Stimulated activated CD4-positive, alpha-beta T cell treated with anti-CD3 and anti-CD28 coated beads, Interleukin-4, amount 100 ng/mL, for 4 hours (primary cell): Measurements from ENCODE around the gene NPLOC4.

ENCODE experiments used
- DNase-seq, 2 experiments: peaks; one replicate each; pipeline ENCODE4 v3.0.0-alpha.2; 2020

The NPLOC4 gene

DNA sequence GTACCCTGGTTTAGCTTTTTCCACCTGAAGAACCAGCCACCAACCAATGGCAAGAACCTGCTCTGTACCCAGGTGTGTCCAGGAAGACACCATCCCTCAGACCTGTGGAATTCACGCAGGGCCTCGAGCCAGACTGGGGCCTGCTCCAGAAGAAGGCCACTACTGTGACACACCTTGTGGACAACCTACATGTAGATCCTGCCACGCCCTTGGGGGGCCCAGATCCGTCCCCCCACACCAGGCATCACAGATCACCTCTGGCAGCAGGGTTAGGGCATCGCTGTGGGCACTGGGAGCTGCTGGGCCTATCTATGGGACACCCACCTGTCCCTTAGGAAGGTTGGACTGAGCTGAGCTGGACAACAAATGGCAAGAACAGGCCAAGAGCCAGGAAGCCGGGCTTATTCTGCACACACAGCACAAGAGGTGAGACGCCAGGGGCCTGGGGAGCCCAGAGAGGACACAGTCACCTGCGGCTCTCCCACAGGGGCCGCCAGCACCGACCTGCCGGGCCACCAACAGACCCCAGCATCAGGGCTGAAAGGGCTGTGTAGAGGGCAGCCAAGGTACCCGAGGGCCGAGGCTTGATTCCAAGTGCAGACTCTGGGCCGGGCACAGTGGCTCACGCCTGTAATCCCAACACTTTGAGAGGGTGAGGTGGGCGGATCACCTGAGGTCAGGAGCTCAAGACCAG lies 92.5 kb downstream of the NPLOC4 start:
- no peak for DNase-seq

DNA sequence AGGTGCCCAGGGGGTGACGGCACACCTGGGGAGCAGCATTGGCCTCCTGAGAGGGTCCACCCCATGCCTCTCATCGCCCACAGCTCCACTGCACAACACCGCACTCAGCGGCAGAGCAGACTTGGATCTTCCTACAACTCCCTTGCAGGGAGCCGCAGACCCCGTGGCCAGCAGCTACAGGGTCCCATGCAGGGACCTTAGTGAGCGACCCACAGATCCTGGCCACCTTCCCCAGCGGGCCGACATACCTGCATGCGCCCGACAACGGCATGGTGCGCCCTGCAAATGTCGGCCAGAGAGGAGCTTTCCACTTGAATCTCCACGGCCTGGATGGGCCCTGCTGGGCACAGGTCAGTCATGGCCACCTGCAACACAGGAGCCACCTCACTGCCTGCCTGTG lies 93.2 kb downstream of the NPLOC4 start:
- DNase-seq, result no peak

DNA sequence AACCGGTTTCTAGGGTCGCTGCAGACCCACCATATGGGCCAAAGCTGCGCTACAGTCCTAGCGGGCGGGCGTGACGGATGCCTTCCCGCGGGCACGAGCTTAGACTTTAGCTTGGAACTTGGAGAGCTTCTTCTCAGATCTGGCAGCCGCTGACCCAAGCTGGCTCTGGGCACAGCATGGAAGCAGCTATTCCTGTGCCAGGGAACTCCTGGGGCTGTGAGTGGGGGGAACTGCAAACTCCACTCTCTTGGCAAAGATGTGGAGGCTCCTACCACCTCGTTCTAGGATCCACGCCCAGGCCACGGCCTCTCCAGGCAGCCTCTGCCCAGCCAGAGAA lies 93.6 kb downstream of the NPLOC4 start:
- DNase-seq, result no peak

DNA sequence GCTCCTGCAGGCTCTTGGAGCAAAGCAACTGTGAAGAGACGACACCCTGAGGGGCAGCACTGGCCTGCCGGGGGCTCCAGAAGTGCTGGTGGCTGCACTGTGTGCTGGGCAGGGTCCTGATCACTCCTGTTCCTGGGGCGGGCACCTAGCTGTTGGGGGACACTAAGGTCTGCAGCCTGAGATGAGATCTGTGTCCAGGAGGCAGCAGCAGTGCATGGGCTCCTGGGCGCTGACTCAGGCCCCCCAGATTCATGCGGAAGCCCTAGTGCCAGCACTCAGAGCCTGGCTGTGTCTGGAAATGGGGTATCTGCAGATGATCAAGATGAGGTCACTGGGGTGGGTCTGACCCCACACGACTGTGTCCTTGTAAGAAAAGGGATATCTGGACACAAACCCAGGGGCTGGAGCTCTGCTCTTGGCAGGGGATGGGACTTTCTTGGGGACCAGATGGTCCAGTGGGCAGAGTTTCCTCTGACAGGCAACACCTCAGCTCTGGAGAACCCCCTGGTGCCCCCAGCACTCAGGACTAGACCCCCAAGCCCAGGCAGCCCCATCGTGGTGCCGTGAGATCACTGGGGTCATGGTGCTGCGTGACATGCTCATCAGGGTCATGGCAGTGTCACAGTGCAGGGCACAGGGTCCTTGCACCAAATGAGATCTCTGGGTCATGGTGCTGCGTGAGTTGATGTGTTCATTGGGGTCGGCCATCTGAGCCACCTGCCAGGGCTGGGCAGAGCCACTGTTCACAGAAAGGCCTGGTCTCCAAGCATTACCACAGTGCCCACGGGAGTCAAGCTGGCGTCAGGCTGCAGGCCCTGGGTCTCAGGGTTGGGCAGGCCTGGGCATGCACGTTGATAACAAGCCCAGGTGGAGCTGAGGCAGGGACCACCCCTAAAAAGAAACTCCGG lies 94.2 kb downstream of the NPLOC4 start:
- DNase-seq, result no peak

DNA sequence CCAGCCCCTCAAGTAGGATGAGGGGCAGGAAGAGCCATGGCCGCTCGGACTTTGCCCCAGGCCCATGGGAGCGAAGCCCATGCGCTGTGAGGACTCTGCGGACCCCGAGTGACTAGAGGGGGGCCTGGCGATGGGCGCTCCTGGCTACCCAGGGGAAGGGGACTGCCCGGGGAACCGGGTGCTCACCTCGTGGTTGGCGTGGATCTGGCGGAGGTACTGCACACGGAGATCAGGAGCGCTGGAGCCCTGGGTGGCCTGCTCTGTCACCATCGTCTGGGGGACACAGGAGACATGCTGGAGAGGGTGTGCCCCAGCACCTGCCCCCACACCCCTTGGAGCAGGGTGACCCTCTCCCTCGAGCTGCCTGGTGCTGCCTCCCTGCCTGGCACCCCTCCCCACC lies 95.8 kb downstream of the NPLOC4 start:
- no peak for DNase-seq

DNA sequence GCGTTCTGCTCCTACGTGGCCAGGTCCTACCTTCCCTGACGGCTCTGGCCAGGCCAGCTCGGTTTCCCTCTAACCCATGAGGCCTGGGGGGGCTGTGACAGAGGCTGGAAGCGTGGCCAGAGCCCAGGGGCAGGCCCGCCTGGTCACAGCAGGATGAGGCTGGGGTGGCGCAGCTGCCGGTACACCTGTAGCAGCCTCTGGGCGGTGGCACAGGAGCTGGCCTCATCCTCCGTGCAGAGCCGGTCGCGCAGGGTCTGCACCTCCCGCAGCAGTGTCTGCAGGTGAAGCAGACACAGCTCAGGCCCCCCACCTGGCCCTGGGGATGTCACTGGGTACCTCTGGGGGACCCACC lies 96.3 kb downstream of the NPLOC4 start:
- no peak for DNase-seq

DNA sequence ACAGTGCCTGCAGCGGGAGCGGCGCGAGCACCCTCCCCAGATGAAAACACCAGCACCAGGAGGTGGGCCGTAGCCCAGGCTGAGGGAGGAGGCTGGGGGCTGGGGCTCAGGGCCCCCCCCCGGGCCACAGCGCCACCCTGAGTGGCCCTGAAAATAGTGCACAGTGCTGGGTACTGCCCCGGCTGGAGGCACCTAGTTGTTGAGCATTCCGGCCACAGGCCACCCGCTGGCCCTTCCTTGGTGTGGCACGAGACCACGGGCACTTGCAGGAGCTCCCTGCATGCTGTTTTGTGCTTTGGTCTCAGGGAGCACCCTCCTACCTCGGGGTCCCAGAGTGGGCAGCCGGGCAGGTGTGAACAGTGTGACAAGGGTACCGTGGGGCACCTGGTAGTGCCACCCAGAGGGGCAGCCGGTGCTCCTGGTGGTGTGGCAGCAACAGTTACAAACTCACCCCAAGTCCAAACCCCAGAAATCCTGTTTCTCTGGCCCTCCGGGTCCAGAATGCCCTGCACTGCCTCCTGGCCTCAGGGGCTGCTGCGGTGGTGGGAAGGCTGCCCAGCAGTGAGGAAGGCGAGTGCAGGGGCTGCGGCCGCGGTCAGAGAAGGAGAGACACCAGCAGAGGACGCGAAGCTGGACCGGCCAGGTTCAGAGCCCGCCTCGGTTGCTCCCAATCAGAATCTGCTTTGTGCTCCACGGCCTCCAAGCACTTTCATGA lies 96.8 kb downstream of the NPLOC4 start:
- no peak for DNase-seq

DNA sequence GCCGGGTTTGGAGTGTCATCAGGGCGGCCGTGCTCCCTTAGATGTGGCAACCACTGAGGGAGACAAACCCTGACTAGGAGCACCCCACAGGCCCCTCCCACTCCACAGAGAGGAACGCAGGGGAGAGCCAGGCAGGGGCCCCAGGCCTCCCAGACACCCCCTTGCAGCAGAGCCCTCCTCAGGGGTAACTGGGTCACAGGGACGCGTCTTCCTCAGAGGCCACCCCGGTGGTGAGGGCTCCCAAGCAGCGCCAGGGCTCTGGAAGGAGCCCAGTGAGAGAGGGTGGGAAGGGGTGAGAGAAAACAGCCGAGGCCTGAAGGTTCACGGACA lies 97.4 kb downstream of the NPLOC4 start:
- no peak for DNase-seq

DNA sequence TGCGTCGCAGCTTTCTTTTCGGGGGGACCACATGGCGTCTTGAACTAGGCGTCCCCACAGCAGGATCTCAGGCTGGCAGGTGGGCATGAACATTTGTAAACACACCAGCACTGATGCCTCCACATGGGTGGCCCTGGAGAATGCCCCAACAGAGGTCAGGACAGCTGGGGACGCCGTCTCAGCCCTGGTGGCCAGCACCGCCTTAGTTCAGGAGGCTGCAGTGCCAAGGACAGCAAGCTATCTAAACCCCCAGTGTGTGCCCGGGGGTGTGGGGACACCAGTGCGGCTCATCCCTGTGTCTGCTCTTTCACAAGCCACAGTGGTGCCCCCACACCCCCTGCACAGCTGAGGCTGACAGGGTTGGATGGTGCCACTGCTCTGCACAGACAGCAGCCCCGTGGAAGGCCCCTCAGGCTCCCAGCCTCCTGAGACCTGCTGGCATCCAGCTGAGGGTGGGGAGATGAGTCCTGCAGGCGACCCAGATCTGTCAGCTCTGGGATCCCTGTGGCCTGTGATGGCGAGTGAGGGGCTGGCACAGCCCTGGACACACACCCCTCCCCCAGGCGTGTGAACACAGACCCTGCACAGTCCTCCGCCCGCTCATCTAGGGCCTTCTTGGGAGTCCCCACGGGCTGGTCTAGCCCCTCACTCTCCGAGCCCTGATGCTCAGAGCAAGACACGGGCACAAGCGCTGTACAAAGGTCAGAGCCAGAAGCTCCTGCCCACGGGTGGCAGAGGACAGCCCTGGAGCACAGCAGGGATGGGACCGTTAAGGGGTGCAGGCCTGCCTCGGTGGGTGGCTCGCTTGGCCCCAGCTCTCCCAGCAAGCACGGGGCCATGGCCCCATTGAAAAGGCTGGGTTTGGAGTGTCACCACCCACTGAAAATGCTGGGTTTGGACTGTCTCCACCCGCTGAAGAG lies 98.0 kb downstream of the NPLOC4 start:
- DNase-seq, result no peak

DNA sequence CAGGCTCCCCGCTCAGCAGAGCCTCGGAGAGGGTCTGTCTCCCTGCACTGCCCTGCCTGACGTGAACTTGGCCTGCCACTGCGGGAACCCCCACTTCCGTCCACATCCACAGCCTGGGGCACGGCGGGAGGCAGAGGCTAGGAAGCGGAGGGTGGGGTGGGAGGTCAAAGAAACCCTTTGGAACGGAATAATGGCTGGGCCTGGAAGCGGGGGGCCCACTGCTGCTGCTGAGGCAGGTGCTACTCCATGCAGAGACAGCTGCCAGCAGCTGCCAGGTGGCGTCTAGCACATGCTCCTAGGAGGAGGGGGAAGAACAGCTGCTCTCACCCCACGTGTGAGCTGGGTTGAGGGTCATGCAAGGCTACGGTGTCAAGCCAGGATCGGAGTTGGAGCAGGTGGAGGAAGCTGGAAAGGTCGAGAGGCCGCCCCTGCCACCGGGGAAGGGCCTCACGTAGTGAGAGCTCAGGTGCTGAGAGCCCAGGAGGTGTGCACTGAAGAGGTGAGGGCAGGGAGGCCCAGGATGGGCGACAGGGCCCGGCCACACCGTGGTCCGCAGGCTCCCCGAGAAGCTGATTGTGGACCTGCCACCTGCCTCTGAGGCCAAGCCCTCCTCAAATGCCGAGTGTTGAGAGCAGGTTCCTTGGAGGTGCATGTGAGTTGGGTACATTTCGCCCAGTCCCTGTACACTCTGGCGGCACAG lies 98.9 kb downstream of the NPLOC4 start:
- DNase-seq, result no peak

DNA sequence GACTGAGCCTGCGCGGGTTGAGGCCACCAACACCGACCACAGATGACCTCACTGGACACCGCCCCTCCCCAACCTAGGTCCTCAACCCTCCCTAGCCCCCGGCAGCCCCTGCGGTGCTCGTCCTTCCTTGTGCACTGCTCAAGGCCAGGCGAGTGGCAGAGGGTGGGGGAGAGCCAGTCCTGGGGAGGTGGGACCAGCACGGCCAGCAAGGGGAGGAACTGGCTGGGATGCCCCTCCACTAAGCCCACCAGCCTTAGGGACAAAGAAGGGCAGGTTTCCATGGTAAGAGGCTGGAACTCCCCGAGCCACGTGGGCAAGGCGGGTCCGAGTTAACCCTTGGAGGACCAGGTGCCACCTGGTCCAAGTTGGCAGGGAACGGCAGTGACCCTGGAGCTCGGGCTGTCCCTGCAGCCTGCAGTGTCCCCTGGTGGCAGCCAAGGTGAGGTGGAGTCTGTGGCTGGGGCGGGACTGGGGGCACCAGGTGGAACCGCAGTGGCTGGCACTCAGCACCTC lies 99.5 kb downstream of the NPLOC4 start:
- DNase-seq, result peak; percentile 44 to 46

DNA sequence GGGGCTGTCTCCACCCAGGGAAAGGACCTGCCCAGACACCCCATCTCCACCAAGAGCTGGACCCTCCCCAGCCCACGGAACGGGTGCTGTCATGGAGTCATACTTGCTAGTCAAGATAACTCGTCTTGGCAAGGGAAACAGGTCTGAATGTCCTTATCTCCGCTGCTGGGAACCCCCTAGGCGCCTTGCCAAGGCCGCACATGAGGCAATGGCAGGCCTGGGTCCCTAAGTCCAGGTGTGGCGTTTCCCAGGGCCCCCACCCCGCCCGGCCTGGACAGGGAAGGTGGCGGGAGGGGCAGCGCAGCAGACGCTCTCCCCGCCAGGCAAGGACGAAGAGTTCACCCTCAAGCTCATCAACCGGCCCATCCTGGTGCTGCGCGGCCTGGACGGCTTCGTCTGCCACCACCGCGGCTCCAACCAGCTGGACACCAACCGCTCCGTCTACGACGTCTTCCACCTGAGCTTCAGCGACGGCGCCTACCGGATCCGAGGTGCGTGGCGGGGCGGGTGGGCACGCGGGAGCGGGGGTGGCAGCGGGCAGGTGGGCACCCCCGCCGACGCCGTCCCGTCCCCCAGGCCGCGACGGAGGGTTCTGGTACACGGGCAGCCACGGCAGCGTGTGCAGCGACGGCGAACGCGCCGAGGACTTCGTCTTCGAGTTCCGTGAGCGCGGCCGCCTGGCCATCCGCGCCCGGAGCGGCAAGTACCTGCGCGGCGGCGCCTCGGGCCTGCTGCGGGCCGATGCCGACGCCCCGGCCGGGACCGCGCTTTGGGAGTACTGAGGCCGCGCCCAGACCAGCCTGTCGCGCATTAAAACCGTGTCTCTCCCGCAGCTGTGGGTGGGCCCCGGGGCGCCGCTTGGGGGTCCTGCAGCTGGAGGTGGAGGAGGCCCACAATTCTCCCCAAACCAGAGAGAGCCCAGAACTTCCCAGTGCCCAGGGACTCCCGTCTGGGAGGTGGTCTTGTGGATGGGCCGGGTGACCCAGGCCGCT lies 100.3 kb downstream of the NPLOC4 start:
- DNase-seq, result peak in 1 of 2 experiments; percentile 29

DNA sequence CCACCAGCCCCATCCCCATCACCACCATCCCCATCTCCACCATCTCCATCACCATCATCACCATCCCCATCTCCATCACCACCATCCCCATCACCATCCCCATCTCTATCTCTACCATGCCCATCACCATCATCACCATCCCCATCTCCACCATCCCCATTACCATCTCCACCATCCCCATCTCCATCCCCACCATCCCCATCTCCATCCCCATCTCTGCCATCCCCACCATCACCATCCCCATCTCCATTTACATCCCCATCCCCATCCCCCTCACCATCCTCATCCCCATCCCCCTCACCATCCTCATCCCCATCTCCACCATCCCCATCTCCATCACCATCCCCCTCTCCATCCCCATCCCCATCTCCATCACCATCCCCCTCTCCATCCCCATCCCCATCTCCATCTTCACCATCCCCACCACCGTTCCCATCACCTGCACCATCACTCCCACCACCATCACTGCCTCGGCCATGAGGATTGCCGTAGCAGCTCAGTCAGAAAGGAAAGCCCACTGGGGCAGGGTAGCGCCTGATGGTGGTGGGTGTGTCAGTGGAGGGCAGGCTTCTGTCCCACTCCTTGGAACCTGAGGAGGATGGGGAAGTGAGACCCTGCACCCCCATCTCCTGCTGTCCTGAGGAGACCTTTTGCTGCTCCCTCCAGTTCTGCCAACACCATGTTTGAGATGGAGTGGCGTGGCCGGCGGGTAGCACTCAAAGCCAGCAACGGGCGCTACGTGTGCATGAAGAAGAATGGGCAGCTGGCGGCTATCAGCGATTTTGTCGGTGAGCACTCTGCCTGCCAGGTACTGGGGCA lies 101.2 kb downstream of the NPLOC4 start:
- no peak for DNase-seq

DNA sequence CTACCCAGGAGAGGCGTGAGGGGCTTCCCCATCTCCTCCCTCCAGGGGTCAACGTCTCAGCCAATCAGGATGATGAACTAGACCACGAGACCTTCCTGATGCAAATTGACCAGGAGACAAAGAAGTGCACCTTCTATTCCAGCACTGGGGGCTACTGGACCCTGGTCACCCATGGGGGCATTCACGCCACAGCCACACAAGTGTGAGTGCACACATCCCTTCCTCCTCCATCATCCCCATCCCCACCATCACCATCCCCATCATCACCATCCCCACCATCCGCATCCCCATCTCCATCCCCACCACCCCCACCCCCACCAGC lies 101.9 kb downstream of the NPLOC4 start:
- no peak for DNase-seq

DNA sequence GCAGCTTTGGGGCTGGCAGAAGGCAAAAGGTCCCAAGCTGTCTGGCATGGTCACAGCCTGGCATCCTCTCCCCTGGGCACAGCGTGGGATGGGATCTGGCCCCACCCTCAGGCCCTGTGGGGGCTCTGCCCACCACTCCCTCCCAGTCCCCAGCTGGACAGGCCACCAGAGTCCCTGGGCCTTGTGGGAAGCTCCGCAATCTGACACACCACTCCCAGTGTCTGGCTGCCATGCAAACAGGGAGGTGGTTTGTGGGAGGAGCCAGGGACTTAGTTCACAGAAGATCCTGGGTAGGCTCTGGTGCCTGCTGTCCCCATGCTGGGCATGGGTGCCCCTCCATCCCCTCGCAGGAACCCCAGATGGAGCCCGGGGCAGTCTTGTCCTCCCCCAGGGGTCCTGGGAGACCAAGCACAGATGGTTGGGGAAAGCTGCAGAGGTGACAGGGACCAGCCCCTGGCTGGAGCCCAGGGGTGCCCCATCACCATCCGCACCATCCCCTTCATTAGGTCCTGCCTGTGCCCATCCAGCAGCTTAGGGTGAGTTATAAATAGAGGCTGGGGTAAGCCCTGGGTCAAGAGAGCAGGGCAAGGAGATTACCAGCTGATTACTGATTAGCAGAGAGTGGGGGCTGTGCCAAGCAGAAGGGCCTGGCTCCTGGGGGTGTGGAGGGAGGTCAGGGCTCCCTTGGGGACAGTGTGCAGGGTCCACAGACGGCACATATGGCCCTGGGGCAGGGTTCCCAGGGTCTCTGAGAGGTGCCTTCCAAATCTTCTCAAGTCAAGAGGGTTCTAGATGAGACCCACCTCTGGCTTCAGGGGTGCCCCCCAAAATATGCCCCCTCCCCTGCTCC lies 102.5 kb downstream of the NPLOC4 start:
- DNase-seq, result no peak

DNA sequence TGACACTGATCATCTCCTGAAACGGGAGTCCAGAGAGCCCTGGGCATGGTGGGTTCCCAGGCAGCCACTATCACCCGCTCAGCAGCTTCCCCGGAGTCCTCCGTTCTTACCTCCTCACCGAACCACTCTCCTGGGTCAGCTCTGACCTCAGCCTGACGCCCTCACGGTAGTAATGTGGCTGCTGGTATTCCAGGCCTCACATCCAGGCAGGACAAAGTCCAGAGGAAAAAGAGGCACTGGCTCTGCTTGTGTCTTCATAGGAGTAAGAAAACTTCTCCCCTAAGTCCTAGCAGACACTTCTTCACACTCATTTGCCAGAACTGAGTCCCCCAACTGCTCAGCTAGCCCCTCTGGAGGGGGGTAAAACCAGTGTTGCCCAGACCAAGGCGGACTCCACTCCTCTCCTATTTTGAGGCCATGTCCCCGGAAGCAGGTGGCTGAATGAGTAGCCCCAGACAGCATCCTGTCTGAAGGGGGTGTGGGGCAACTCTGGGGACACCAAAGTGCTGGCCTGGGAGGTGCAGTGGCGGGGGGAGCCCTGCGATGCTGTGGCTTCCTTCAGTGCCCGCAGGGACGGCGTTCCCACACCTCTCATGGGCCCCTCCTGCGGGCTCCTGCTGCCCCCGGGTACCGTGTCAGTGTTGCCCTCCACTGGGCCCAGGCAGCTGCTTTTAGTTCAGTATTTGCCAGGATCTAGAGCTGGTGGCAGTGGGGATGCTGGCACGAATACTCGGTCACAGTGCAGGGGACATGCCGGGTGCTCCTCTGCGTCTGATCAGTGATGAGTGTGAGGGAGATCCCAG lies 103.4 kb downstream of the NPLOC4 start:
- no peak for DNase-seq

DNA sequence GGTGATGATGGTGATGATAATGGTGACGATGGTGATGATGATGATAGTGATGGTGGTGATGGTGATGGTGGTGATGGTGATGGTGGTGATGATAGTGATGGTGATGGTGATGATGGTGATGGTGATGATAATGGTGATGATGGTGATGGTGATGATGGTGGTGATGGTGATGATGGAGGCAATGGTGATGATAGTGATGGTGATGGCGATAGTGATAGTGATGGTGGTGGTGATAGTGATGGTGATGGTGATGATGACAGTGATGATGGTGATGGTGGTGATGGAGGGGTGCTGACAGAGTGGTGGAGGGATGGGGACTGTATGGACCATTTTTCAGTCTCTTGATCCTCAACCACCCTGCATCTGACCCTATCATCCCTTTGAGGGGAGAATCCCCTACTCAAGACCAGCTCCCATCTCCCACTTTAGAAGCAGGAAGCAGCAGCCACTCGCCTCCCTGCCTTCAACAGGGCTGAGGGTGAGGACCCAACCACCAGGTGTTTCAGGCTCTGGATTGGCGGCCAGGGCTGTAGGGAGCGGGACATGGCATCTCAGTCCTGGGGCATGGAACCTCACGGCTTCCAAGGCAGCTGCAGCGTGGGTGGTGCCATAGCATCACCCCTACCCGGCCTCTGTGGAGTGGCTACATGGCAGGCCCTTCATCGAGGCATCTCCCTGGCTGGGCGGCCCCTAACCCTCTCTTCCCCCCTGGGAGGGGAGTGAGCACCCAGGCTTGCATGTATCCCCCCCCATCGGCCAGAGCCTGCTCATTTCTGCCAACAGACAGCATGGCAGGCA lies 104.2 kb downstream of the NPLOC4 start:
- DNase-seq, result no peak
